Measurements from ENCODE around the gene BCKDHA.

DNA sequence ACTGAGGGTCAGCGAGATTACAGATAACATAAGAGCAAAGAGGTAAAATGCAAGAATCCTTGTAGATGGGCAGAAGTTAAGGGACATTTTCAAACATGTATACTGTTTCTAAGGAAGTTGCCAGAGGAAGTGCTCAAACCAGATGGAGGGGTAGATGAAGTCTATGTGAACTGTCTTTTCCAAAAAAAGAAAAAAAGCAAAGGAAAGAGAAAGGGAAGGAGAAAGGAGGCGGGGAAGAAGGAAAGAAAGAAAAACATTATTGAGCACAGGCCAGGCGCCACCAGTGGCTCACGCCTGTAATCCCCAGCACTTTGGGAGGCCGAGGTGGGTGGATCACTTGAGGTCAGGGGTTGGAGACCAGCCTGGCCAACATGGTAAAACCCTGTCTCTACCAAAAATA is 36.8 kb downstream of the BCKDHA start:
- TF ChIP-seq, protein P1, sequence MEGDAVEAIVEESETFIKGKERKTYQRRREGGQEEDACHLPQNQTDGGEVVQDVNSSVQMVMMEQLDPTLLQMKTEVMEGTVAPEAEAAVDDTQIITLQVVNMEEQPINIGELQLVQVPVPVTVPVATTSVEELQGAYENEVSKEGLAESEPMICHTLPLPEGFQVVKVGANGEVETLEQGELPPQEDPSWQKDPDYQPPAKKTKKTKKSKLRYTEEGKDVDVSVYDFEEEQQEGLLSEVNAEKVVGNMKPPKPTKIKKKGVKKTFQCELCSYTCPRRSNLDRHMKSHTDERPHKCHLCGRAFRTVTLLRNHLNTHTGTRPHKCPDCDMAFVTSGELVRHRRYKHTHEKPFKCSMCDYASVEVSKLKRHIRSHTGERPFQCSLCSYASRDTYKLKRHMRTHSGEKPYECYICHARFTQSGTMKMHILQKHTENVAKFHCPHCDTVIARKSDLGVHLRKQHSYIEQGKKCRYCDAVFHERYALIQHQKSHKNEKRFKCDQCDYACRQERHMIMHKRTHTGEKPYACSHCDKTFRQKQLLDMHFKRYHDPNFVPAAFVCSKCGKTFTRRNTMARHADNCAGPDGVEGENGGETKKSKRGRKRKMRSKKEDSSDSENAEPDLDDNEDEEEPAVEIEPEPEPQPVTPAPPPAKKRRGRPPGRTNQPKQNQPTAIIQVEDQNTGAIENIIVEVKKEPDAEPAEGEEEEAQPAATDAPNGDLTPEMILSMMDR (IDR thresholded peaks at IDR 0.05): no peak
- TF ChIP-seq EP300 (IDR thresholded peaks at IDR 0.05) (no peak), POLR2AphosphoS5 (IDR thresholded peaks at IDR 0.05) (no peak)

All from esophagus muscularis mucosa (tissue), 4 donors.